ENCODE measurements around the gene LMX1A.

- no peak for TF ChIP-seq CTCF (IDR thresholded peaks at IDR 0.05)
- TF ChIP-seq ZFX (IDR thresholded peaks at IDR 0.05; ENCODE audit: borderline replicate concordance), result no peak
Observed at GRCh38 chr1:165355139-165355976, 1.2 kb downstream of the LMX1A start.

All from 22Rv1 (cell line).